Muscle layer of colon (tissue), 2 donors: Measurements from ENCODE around the gene RPH3AL.
"Not testable (repeated sequence)": the region's sequence is repeated elsewhere in the genome, so short reads cannot be mapped to it uniquely, and the experiment has no call there.

ENCODE experiments used
- H3K27ac ChIP-seq: one replicate; pipeline ENCODE4 v1.7.0; 2013; ENCODE audit warnings: low read depth, mild to moderate bottlenecking, low read length, moderate library complexity
- H3K27me3 ChIP-seq, 2 donors: one replicate each; pipeline ENCODE4 v1.7.0; 2013; ENCODE audit warnings: low read length in 2 of 2, mild to moderate bottlenecking in 2 of 2; ENCODE audit not compliant: insufficient read depth in 2 of 2, control insufficient read depth in 1 of 2
- H3K36me3 ChIP-seq: one replicate; pipeline ENCODE4 v1.7.0; 2013; ENCODE audit warnings: mild to moderate bottlenecking, low read length; ENCODE audit not compliant: insufficient read depth
- H3K4me1 ChIP-seq: one replicate; pipeline ENCODE4 v1.7.0; 2013; ENCODE audit warnings: mild to moderate bottlenecking, low read length; ENCODE audit not compliant: insufficient read depth
- H3K4me3 ChIP-seq, 2 donors: one replicate each; pipeline ENCODE4 v1.7.0; 2013; ENCODE audit warnings: low read length in 2 of 2, low read depth in 1 of 2, mild to moderate bottlenecking in 1 of 2, moderate library complexity in 1 of 2
- H3K9ac ChIP-seq: one replicate; pipeline ENCODE4 v1.7.0; 2013; ENCODE audit warnings: low read length
- H3K9me3 ChIP-seq: one replicate; pipeline ENCODE4 v1.7.0; 2013; ENCODE audit warnings: mild to moderate bottlenecking, low read length
- donor health status: abdominal sarcoma.
- donor health status: Adenocarcinoma of cecum.

The RPH3AL gene

GRCh38 chr17:205817-206216 is 146.8 kb downstream of the RPH3AL start:
- Histone ChIP-seq H3K9me3 (no peaks in the 10 kb centered on the region), H3K4me1 (no peaks in the 10 kb centered on the region), H3K27ac (no peak overlapping the region), H3K36me3 (no peaks in the 10 kb centered on the region), H3K4me3 (no peak overlapping the region), H3K27me3 (no peaks in the 10 kb centered on the region), H3K9ac (no peak overlapping the region)

- Histone ChIP-seq H3K27me3 (no peaks in the 10 kb centered on the region), H3K27ac (no peak overlapping the region), H3K9ac (no peak overlapping the region), H3K4me1 (no peaks in the 10 kb centered on the region), H3K36me3 (no peaks in the 10 kb centered on the region), H3K4me3 (no peak overlapping the region), H3K9me3 (no peaks in the 10 kb centered on the region)
Observed at GRCh38 chr17:205148-205669, 147.4 kb downstream of the RPH3AL start.

DNA sequence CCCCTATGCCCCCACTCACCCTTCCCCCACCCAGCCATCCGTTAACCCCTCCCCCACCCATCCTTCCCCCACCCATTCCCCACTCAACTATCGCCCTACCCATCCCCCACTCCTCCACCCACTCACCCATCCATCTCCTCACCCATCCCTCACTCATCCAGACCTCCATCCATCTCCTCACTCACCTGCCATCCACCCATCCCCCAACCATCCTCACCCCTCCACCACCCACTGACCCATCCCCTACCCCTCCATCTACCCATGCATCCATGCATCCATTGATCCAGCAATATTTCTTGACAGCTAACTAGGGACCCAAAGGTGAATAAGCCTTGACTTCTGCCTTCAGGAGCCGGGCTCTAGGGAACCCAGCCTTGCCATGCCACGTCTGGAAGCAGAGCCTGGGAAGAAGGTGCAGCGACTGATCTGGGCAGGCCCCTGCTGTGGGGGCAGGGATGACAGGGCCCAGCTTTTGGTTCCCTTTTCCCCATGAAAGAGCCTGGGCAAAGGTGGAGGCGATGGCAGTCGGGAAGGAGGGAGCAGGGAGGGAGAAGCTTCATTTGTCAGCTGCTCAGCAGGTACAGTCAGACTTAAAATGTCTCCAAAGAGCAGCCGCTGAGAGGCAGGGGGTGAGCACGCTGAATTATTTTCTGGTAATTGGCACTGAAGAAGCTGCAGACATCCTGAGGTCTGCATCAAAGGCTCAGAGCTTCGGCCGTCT is 148.0 kb downstream of the RPH3AL start:
- Histone ChIP-seq H3K4me3 (no peak overlapping the region), H3K9me3 (no peaks in the 10 kb centered on the region), H3K9ac (no peak overlapping the region), H3K27ac (no peak overlapping the region), H3K4me1 (no peaks in the 10 kb centered on the region), H3K36me3 (no peaks in the 10 kb centered on the region), H3K27me3 (peaks cover 0 to 4% of the 10 kb centered on the region in 2 donors)

DNA sequence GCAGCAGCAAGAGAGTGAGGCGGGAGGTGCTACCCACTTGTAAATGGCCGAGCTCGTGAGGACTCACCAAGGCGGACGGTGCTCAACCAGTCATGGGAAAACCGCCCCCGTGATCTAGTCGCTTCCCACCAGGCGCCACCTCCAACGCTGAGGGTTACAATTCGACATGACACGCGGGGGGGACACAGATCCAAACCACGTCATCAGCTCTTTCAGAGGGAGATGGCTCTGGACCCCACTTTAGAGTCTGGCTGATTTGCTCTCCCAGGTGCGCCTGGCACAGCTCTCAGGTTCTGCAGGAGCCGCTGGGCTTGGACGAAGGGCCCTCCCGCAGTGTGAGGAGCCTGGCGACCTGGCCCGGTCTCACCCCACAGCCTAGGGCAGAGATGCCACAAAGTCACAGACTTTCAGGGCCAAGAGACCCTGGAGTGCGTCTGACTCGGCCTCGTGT is 150.1 kb downstream of the RPH3AL start:
- Histone ChIP-seq H3K27me3 (peaks cover 10% of the 10 kb centered on the region in 2 donors), H3K27ac (no peak overlapping the region), H3K36me3 (no peaks in the 10 kb centered on the region), H3K4me1 (peaks cover 4% of the 10 kb centered on the region), H3K9ac (no peak overlapping the region), H3K9me3 (no peaks in the 10 kb centered on the region), H3K4me3 (no peak overlapping the region)

DNA sequence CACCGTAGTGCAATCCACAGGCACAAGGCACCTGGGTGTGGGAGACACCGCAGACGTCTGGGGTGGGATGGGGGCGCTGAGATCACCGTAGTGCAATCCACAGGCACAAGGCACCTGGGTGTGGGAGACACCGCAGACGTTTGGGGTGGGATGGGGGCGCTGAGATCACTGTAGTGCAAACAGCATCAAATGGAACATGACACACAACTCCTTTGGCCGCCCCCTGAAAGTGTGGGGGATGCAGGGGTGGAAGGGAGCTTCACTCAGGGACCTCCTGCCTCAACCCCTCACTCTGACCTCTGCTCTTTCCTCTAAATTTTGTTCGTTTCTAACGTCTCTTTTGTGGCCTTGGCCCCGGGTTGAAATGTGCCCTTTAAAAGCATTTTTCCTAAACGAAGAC is 150.9 kb downstream of the RPH3AL start:
- not testable (repeated sequence) for H3K9me3 ChIP-seq, H3K4me3 ChIP-seq, H3K36me3 ChIP-seq, H3K9ac ChIP-seq, H3K27ac ChIP-seq, H3K4me1 ChIP-seq
- H3K27me3 ChIP-seq, result peaks cover 10% of the 10 kb centered on the region in 2 donors

- not testable (repeated sequence) for H3K4me1 ChIP-seq
Observed at GRCh38 chr17:201257-201656, 151.3 kb downstream of the RPH3AL start.

DNA sequence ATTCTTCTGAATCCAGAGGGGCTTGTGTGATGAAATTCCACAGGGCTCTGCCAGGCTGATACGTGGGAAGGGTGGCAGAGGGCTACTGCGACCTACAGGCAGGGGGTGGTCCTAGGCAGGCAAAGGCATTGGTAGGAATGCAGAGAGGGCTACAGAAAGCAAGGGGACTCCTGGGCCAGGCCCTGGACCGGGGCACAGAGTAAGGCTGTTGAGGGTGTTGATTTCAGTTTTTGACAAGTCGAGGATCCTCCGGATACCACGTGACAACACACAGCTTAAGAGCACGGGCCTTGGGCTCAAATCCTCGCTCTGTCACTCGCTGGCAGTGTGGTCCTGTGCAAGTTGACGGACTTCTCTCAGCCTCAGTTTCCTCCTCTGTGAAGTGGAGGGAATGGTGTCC is 152.0 kb downstream of the RPH3AL start:
- no peak overlapping the region for H3K9ac ChIP-seq
- H3K9me3 ChIP-seq, result no peaks in the 10 kb centered on the region
- no peak overlapping the region for H3K4me3 ChIP-seq
- H3K27ac ChIP-seq, result no peak overlapping the region
- H3K4me1 ChIP-seq, result peaks cover 4% of the 10 kb centered on the region
- no peaks in the 10 kb centered on the region for H3K36me3 ChIP-seq
- peaks cover 10% of the 10 kb centered on the region in 2 donors for H3K27me3 ChIP-seq

More at GRCh38 chr17:201257-201656, 151.3 kb downstream of the RPH3AL start:
- H3K4me3 ChIP-seq, H3K36me3 ChIP-seq, H3K27ac ChIP-seq, H3K9ac ChIP-seq, H3K9me3 ChIP-seq: not testable (repeated sequence)
- H3K27me3 ChIP-seq, result peaks cover 10% of the 10 kb centered on the region in 2 donors

GRCh38 chr17:199806-200545 is 152.6 kb downstream of the RPH3AL start:
- no peak overlapping the region for H3K27ac ChIP-seq
- peaks cover 7% of the 10 kb centered on the region for H3K4me1 ChIP-seq
- no peak overlapping the region for H3K9ac ChIP-seq
- H3K36me3 ChIP-seq, result no peaks in the 10 kb centered on the region
- peaks cover 10% of the 10 kb centered on the region in 2 donors for H3K27me3 ChIP-seq
- H3K9me3 ChIP-seq, result no peaks in the 10 kb centered on the region
- H3K4me3 ChIP-seq, result no peak overlapping the region

DNA sequence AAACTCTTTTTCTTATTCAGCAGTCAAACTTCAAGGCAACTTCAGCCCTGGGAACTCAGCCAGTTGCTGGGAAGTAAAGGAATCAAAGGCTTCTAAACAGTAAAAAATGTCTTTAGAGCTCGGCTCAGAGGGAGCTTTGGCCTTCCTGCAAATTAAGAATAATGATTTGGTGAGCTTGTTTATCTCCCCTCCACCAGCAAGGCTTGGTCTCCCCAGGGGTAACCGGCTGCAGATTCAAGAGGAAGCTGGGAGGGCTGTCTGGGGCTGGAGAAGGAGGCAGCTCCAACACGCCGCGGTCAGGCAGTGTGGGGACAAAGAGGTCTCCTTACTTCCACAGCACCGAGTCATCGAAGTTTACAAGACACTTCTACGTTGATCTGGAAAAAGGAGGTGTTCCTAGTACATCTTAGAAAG is 153.4 kb downstream of the RPH3AL start:
- no peak overlapping the region for H3K27ac ChIP-seq
- no peaks in the 10 kb centered on the region for H3K9me3 ChIP-seq
- peaks cover 8% of the 10 kb centered on the region for H3K4me1 ChIP-seq
- H3K36me3 ChIP-seq, result no peaks in the 10 kb centered on the region
- H3K27me3 ChIP-seq, result peaks cover 10% of the 10 kb centered on the region in 2 donors
- H3K9ac ChIP-seq, result no peak overlapping the region
- H3K4me3 ChIP-seq, result no peak overlapping the region

DNA sequence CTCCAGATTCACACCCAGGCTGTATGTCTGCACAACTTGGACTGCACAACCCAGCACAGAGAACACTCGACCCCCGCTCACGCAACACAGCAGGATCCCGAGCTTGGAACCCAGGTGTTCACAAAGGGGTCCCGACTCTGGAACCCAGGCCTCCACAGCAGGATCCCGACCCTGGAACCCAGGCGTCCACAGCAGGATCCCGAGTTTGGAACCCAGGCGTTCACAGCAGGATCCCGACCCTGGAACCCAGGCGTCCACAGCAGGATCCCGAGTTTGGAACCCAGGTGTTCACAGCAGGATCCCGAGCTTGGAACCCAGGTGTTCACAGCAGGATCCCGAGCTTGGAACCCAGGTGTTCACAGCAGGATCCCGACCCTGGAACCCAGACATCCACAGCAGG is 154.4 kb downstream of the RPH3AL start:
- H3K36me3 ChIP-seq, H3K9me3 ChIP-seq, H3K9ac ChIP-seq, H3K27ac ChIP-seq, H3K4me1 ChIP-seq, H3K4me3 ChIP-seq: not testable (repeated sequence)
- peaks cover 10% of the 10 kb centered on the region in 2 donors for H3K27me3 ChIP-seq

DNA sequence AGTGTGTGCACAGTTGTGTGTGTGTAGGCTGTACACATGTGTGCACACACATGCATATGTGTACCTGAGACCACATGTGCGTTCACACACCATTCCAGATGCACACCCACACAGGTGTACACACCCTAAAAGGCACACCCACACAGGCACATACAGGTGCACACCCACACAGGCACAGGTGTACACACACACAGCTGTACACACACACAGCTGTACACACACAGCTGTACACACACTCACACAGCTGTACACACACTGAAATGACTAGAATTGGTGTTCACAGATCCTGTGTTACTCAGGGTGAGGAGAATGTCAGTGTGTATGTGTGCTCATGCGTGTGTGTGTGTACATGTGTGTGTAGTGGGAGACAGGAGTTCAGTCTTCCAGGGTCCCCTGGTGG is 155.3 kb downstream of the RPH3AL start:
- Histone ChIP-seq H3K9me3 (no peaks in the 10 kb centered on the region), H3K4me1 (peaks cover 8% of the 10 kb centered on the region), H3K4me3 (no peak overlapping the region), H3K27me3 (peaks cover 10% of the 10 kb centered on the region in 2 donors), H3K36me3 (no peaks in the 10 kb centered on the region), H3K27ac (no peak overlapping the region), H3K9ac (no peak overlapping the region)
